HEK293 (cell line): ENCODE results near the gene CCL7.

ENCODE experiments used
- CTCF ChIA-PET: fragments of 350-600 bp; formaldehyde crosslinking; extraction: SDS; loops from one replicate; lab custom pipeline; 2021; ENCODE audit warnings: antibody characterized with exemption; lab: Yijun Ruan, JAX
- POLR2A ChIA-PET: fragments of 300-600 bp; formaldehyde crosslinking; extraction: SDS; loops from one replicate; lab custom pipeline; 2020; ENCODE audit warnings: antibody characterized with exemption, inconsistent platforms; lab: Yijun Ruan, JAX
- H3K27ac ChIP-seq: fragments of 200-500 bp; sonication (Bioruptor generic); 2 replicates; pipeline ENCODE4 v1.5.1; 2014; ENCODE audit warnings: low read depth, low read length, control low read depth, inconsistent platforms; ENCODE audit errors: extremely low read depth
- H3K36me3 ChIP-seq, 2 experiments: fragments of 200-500 bp in 1 of 2; sonication (Bioruptor generic) in 1 of 2; 1 replicate in 1 of 2; 2 replicates in 1 of 2; pipeline ENCODE4 v1.5.1; 2014 to 2017; ENCODE audit warnings: inconsistent platforms in 2 of 2, low read length in 2 of 2; ENCODE audit not compliant: control insufficient read depth in 2 of 2, insufficient read depth in 1 of 2
- H3K4me1 ChIP-seq: fragments of 200-500 bp; sonication (Bioruptor generic); 2 replicates; pipeline ENCODE4 v1.5.1; 2014; ENCODE audit warnings: mild to moderate bottlenecking, low read length, inconsistent platforms; ENCODE audit not compliant: control insufficient read depth, insufficient read depth
- H3K4me3 ChIP-seq: 2 replicates; pipeline ENCODE4 v1.5.1; 2011; ENCODE audit warnings: low read depth, mild to moderate bottlenecking, control low read depth, low read length, moderate library complexity
- H3K9me3 ChIP-seq: fragments of 200-500 bp; sonication (Bioruptor generic); 2 replicates; pipeline ENCODE4 v1.5.1; 2014; ENCODE audit warnings: low read depth, low read length, inconsistent platforms; ENCODE audit not compliant: control insufficient read depth, insufficient read depth
- EGR2 ChIP-seq: fragments of 450-650 bp; formaldehyde crosslinking; IDR thresholded peaks from 2 replicates; pipeline ENCODE4 v1.5.1; 2016; ENCODE audit warnings: low read depth, missing biosample characterization, missing genetic modification characterization
- HOXD13 ChIP-seq: sonication (generic); formaldehyde crosslinking; IDR thresholded peaks from 2 replicates; pipeline ENCODE4 v1.8.0; 2022; ENCODE audit warnings: missing genetic modification reagents, borderline replicate concordance
- KLF10 ChIP-seq: fragments of 450-650 bp; IDR thresholded peaks from 2 replicates; pipeline ENCODE4 v1.5.1; 2018; ENCODE audit warnings: missing biosample characterization, mild to moderate bottlenecking, missing genetic modification characterization
- KLF8 ChIP-seq: fragments of 450-650 bp; formaldehyde crosslinking; IDR thresholded peaks from 2 replicates; pipeline ENCODE4 v1.5.1; 2016; ENCODE audit warnings: missing biosample characterization, missing genetic modification characterization
- KLF9 ChIP-seq: fragments of 450-650 bp; formaldehyde crosslinking; IDR thresholded peaks from 2 replicates; pipeline ENCODE4 v1.5.1; 2016; ENCODE audit warnings: missing biosample characterization, missing genetic modification characterization, low read depth
- OSR2 ChIP-seq: fragments of 450-650 bp; formaldehyde crosslinking; IDR thresholded peaks from 2 replicates; pipeline ENCODE4 v1.5.1; 2016; ENCODE audit warnings: missing biosample characterization, missing genetic modification characterization
- OVOL3 ChIP-seq: fragments of 450-650 bp; formaldehyde crosslinking; IDR thresholded peaks from 2 replicates; pipeline ENCODE4 v1.5.1; 2016; ENCODE audit warnings: missing biosample characterization, missing genetic modification characterization
- PRDM1 ChIP-seq: fragments of 450-650 bp; formaldehyde crosslinking; IDR thresholded peaks from 2 replicates; pipeline ENCODE4; 2016; ENCODE audit warnings: missing biosample characterization, missing genetic modification characterization
- SCRT1 ChIP-seq: fragments of 450-650 bp; formaldehyde crosslinking; IDR thresholded peaks from 2 replicates; pipeline ENCODE4 v1.5.1; 2016; ENCODE audit warnings: missing biosample characterization, missing genetic modification characterization, borderline replicate concordance
- WT1 ChIP-seq: fragments of 450-650 bp; formaldehyde crosslinking; IDR thresholded peaks from 2 replicates; pipeline ENCODE4 v1.5.1; 2016; ENCODE audit warnings: missing biosample characterization, missing genetic modification characterization
- ZBTB20 ChIP-seq: fragments of 450-650 bp; formaldehyde crosslinking; IDR thresholded peaks from 2 replicates; pipeline ENCODE4 v1.5.1; 2016; ENCODE audit warnings: missing biosample characterization, missing genetic modification characterization
- ZNF157 ChIP-seq: fragments of 450-650 bp; formaldehyde crosslinking; IDR thresholded peaks from 2 replicates; pipeline ENCODE4 v1.5.1; 2016; ENCODE audit warnings: missing biosample characterization, missing genetic modification characterization
- ZNF184 ChIP-seq: fragments of 450-650 bp; IDR thresholded peaks from 2 replicates; pipeline ENCODE4 v1.5.1; 2018; ENCODE audit warnings: missing biosample characterization, mild to moderate bottlenecking, missing genetic modification characterization
- ZNF37A ChIP-seq: fragments of 450-650 bp; IDR thresholded peaks from 2 replicates; pipeline ENCODE4 v1.5.1; 2018; ENCODE audit warnings: missing biosample characterization, missing genetic modification characterization
- ZNF391 ChIP-seq: fragments of 450-650 bp; formaldehyde crosslinking; IDR thresholded peaks from 2 replicates; pipeline ENCODE4 v1.5.1; 2016; ENCODE audit warnings: low read depth, missing biosample characterization, missing genetic modification characterization, borderline replicate concordance
- ZNF596 ChIP-seq: fragments of 450-650 bp; IDR thresholded peaks from 2 replicates; pipeline ENCODE4 v1.5.0; 2018; ENCODE audit warnings: missing biosample characterization, mild to moderate bottlenecking, missing genetic modification characterization, moderate library complexity
- ZNF768 ChIP-seq: fragments of 450-650 bp; formaldehyde crosslinking; IDR thresholded peaks from 2 replicates; pipeline ENCODE4 v1.5.1; 2018; ENCODE audit warnings: missing biosample characterization, mild to moderate bottlenecking, missing genetic modification characterization
- ZNF777 ChIP-seq: fragments of 450-650 bp; formaldehyde crosslinking; IDR thresholded peaks from 2 replicates; pipeline ENCODE4 v1.5.1; 2017; ENCODE audit warnings: missing biosample characterization, missing genetic modification characterization, borderline replicate concordance
- ZSCAN4 ChIP-seq: fragments of 450-650 bp; formaldehyde crosslinking; IDR thresholded peaks from 2 replicates; pipeline ENCODE4 v1.5.1; 2017; ENCODE audit warnings: missing biosample characterization, missing genetic modification characterization
- ZXDB ChIP-seq: fragments of 450-650 bp; formaldehyde crosslinking; IDR thresholded peaks from 2 replicates; pipeline ENCODE4 v1.5.1; 2016; ENCODE audit warnings: missing biosample characterization, missing genetic modification characterization
- TF ChIP-seq, protein P1 (sequence below): fragments of 450-650 bp; formaldehyde crosslinking; IDR thresholded peaks from 2 replicates; pipeline ENCODE4; 2016; ENCODE audit warnings: missing biosample characterization, missing genetic modification characterization

The CCL7 gene

GRCh38 chr17:34306466-34306865 lies 36.4 kb downstream of the CCL7 start:
- ChIA-PET POLR2A (no interaction called here), CTCF (interaction anchor here (0.6 to 15.4 kb wide), 21 partner anchors 10 to 609 kb away, joined by 3 to 206 read pairs (median 4); partner anchors contain the start of gene CCL1)
- no peaks in the 10 kb centered on the region for H3K36me3 ChIP-seq
- H3K4me3 ChIP-seq, result no peak overlapping the region
- no peak overlapping the region for H3K27ac ChIP-seq
- no peak for TF ChIP-seq KLF8 (tag by site-specific recombination)
- no peak for TF ChIP-seq ZXDB (tag by site-specific recombination)
- TF ChIP-seq KLF10 (tag by site-specific recombination), result no peak
- TF ChIP-seq ZNF768 (tag by site-specific recombination), result no peak
- TF ChIP-seq, all 188 proteins: peak for 0
- H3K4me1 ChIP-seq, result no peaks in the 10 kb centered on the region
- no peaks in the 10 kb centered on the region for H3K9me3 ChIP-seq

DNA sequence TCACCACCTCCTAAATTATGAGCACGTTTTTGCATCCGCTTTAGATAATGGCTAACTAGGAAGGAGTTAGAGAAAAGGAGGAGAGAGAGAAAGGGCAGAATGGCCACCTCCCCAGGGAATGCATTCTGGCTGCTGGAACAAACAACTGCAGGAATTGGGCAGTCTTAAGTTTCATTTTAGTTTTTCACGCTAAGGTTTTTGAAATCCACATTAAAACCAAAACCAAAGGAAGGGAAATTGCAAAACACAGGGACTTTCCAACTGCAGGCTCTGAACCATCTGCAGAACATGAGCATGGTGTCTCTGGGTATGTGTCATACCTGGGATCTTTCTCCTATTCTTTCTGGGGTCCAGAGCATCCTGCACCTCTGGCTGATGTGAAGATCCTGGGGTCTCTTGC lies 37.1 kb downstream of the CCL7 start:
- Histone ChIP-seq H3K27ac (no peak overlapping the region), H3K9me3 (no peaks in the 10 kb centered on the region), H3K4me1 (no peaks in the 10 kb centered on the region), H3K36me3 (no peaks in the 10 kb centered on the region), H3K4me3 (no peak overlapping the region)
- CTCF ChIA-PET, result interaction anchor here (0.8 to 15.4 kb wide), 15 partner anchors 9 to 125 kb away, joined by 3 to 206 read pairs (median 5); partner anchors contain the start of genes CCL1 and CCL8
- TF ChIP-seq EGR2 (tag by site-specific recombination) (no peak), ZNF596 (no peak)
- POLR2A ChIA-PET, result no interaction called here

DNA sequence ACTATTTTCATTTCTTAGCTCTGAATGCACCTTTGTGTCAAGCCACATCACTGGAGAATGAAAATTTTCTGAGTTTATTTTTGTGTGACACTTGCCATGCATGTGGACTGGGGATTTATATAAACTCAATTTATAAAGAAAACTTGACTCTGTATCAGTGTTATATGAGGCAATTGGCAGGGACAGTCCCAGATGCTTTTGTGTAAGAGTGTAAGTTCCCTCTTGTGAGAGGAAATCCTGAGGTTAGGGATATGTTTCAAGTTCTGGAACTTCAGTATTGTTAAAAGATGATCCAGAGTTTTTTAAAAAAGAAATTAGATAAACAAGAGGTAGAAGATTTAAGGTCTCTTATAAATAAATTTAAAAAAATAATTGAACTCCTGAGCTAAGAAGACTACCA lies 38.4 kb downstream of the CCL7 start:
- Histone ChIP-seq H3K4me3 (no peak overlapping the region), H3K9me3 (no peaks in the 10 kb centered on the region), H3K4me1 (no peaks in the 10 kb centered on the region), H3K36me3 (no peaks in the 10 kb centered on the region), H3K27ac (no peak overlapping the region)
- ChIA-PET POLR2A (no interaction called here), CTCF (interaction anchor here (0.5 to 15.4 kb wide), 6 partner anchors 11 to 138 kb away, joined by 3 to 206 read pairs (median 6); partner anchors contain the start of genes CCL1, CCL13 and CCL8)
- TF ChIP-seq WT1 (tag by site-specific recombination) (no peak), KLF9 (tag by site-specific recombination) (no peak), HOXD13 (CRISPR knock-in tag) (no peak), ZSCAN4 (no peak), PRDM1 (tag by site-specific recombination) (no peak), ZBTB20 (no peak), KLF8 (tag by site-specific recombination) (no peak), ZXDB (tag by site-specific recombination) (no peak), ZNF37A (tag by site-specific recombination) (no peak), ZNF391 (tag by site-specific recombination) (no peak), OVOL3 (tag by site-specific recombination) (no peak), OSR2 (tag by site-specific recombination) (no peak)
- TF ChIP-seq, protein P1, sequence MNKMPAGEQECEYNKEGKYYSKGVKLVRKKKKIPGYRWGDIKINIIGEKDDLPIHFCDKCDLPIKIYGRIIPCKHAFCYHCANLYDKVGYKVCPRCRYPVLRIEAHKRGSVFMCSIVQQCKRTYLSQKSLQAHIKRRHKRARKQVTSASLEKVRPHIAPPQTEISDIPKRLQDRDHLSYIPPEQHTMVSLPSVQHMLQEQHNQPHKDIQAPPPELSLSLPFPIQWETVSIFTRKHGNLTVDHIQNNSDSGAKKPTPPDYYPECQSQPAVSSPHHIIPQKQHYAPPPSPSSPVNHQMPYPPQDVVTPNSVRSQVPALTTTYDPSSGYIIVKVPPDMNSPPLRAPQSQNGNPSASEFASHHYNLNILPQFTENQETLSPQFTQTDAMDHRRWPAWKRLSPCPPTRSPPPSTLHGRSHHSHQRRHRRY (tag by site-specific recombination), result no peak

GRCh38 chr17:34311291-34311690 lies 41.3 kb downstream of the CCL7 start:
- Histone ChIP-seq H3K9me3 (no peaks in the 10 kb centered on the region), H3K4me3 (no peak overlapping the region), H3K4me1 (no peaks in the 10 kb centered on the region), H3K27ac (no peak overlapping the region), H3K36me3 (no peaks in the 10 kb centered on the region)
- CTCF ChIA-PET, result interaction anchor here (1.4 to 15.4 kb wide), 4 partner anchors 11 to 110 kb away, joined by 3 to 206 read pairs (median 8); partner anchors contain the start of gene CCL1
- no peak for TF ChIP-seq SCRT1 (tag by site-specific recombination)
- TF ChIP-seq ZNF777 (tag by site-specific recombination), result no peak
- no peak for TF ChIP-seq ZNF157 (tag by site-specific recombination)
- no peak for TF ChIP-seq ZNF184 (tag by site-specific recombination)
- POLR2A ChIA-PET, result no interaction called here
